ENCODE results near the gene JSRP1. TPM values are rescaled to one million over a fixed set of nuclear protein-coding genes. Genes with fewer than 3 reads are reported as not detected.

The JSRP1 gene
- total RNA-seq, 1 donor from 2014 or later = 0.42 TPM

GRCh38 chr19:2274931-2275535, 18.8 kb upstream of the JSRP1 start:
- peak overlapping the region; percentile 36 for H3K4me3 Mint-ChIP-seq (ENCODE audit: unreplicated experiment)
- no peaks in the 10 kb centered on the region for H3K9me3 Mint-ChIP-seq (ENCODE audit: low read depth)
- H3K4me1 Mint-ChIP-seq (ENCODE audit: low read depth) = peaks cover 33% of the 10 kb centered on the region
- H3K36me3 Mint-ChIP-seq (ENCODE audit: low read depth) = peaks cover 14% of the 10 kb centered on the region
- H3K27ac Mint-ChIP-seq (ENCODE audit: unreplicated experiment) = peak overlapping the region; percentile 70
- peak; percentile 78 for TF ChIP-seq CTCF (IDR thresholded peaks at IDR 0.05)
- H3K27me3 Mint-ChIP-seq (ENCODE audit: low read depth) = no peaks in the 10 kb centered on the region
- no peak for DNase-seq (ENCODE audit: low spot score)

- no peaks in the 10 kb centered on the region for H3K9me3 Mint-ChIP-seq (ENCODE audit: low read depth)
- H3K4me3 Mint-ChIP-seq (ENCODE audit: unreplicated experiment) = peak overlapping the region; percentile 65
- H3K36me3 Mint-ChIP-seq (ENCODE audit: low read depth) = peaks cover 14% of the 10 kb centered on the region
- H3K27me3 Mint-ChIP-seq (ENCODE audit: low read depth) = no peaks in the 10 kb centered on the region
- H3K4me1 Mint-ChIP-seq (ENCODE audit: low read depth) = peaks cover 33% of the 10 kb centered on the region
- DNase-seq (ENCODE audit: low spot score) = no peak
- TF ChIP-seq CTCF (IDR thresholded peaks at IDR 0.05) = no peak
- H3K27ac Mint-ChIP-seq (ENCODE audit: unreplicated experiment) = peak overlapping the region; percentile 70
These were observed 18.0 kb upstream of the JSRP1 start for GRCh38 chr19:2274185-2274711.

- Mint-ChIP-seq H3K36me3 (ENCODE audit: low read depth) (peaks cover 14% of the 10 kb centered on the region), H3K27me3 (ENCODE audit: low read depth) (no peaks in the 10 kb centered on the region), H3K27ac (ENCODE audit: unreplicated experiment) (peak overlapping the region; percentile 87), H3K9me3 (ENCODE audit: low read depth) (no peaks in the 10 kb centered on the region), H3K4me1 (ENCODE audit: low read depth) (peaks cover 33% of the 10 kb centered on the region), H3K4me3 (ENCODE audit: unreplicated experiment) (peak overlapping the region; percentile 65)
- DNase-seq (ENCODE audit: low spot score) = no peak
- peak; percentile 99 for TF ChIP-seq CTCF (IDR thresholded peaks at IDR 0.05)
These were observed 17.4 kb upstream of the JSRP1 start for GRCh38 chr19:2273356-2274184.

GRCh38 chr19:2271234-2272103, 15.3 kb upstream of the JSRP1 start:
- Mint-ChIP-seq H3K4me3 (ENCODE audit: unreplicated experiment) (peak overlapping the region; percentile 90), H3K4me1 (ENCODE audit: low read depth) (peaks cover 43% of the 10 kb centered on the region), H3K27ac (ENCODE audit: unreplicated experiment) (peak overlapping the region; percentile 96), H3K27me3 (ENCODE audit: low read depth) (no peaks in the 10 kb centered on the region), H3K9me3 (ENCODE audit: low read depth) (no peaks in the 10 kb centered on the region), H3K36me3 (ENCODE audit: low read depth) (peaks cover 11% of the 10 kb centered on the region)
- no peak for TF ChIP-seq CTCF (IDR thresholded peaks at IDR 0.05)
- no peak for DNase-seq (ENCODE audit: low spot score)
